ENCODE results near the gene IL1RAPL2. TPM values are rescaled to one million over a fixed set of nuclear protein-coding genes. Genes with fewer than 3 reads are reported as not detected.

The IL1RAPL2 gene
- total RNA-seq, 1 experiment from 2014 or later: not detected

DNA sequence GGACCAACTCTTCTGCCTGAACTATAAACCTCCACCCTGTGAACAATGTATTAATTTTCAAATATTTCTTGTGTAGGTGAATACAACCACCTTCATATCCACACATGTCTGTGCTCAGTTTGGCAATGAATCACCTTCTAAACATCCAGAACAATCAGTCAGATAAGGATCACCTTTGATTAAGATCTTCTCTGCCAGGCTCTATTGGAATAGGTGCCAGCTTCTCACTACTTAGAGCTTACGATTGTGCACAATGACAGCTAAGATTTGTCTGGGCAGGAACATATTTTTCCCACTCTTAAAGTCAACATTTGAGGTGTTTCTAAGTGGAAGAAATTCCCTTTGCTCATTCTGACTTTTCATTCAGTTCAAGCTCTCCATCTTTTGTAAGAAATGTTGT is 237.2 kb downstream of the IL1RAPL2 start:
- Histone ChIP-seq H3K9me3 (ENCODE audit: control insufficient read depth, insufficient read depth, low read depth, low read length) (no peaks in the 10 kb centered on the region), H3K4me1 (ENCODE audit: control insufficient read depth, insufficient read depth, low read length) (no peaks in the 10 kb centered on the region), H3K4me3 (ENCODE audit: low read depth in 2 of 2, low read length in 2 of 2) (no peak overlapping the region), H3K27me3 (ENCODE audit: control insufficient read depth, insufficient read depth, low read length) (no peaks in the 10 kb centered on the region), H3K36me3 (ENCODE audit: control insufficient read depth, insufficient read depth, low read length) (no peaks in the 10 kb centered on the region), H3K27ac (ENCODE audit: low read length) (no peak overlapping the region)
- ChIA-PET CTCF (no interaction called here), POLR2A (no interaction called here)
- no peak for DNase-seq (ENCODE audit: low read depth, low spot score)
- BruUV-seq (replicated peaks): no TSS peak
- TF ChIP-seq POLR2AphosphoS5 (IDR thresholded peaks at IDR 0.05; ENCODE audit: low read depth, low read length): no peak
- TF ChIP-seq, protein P1, sequence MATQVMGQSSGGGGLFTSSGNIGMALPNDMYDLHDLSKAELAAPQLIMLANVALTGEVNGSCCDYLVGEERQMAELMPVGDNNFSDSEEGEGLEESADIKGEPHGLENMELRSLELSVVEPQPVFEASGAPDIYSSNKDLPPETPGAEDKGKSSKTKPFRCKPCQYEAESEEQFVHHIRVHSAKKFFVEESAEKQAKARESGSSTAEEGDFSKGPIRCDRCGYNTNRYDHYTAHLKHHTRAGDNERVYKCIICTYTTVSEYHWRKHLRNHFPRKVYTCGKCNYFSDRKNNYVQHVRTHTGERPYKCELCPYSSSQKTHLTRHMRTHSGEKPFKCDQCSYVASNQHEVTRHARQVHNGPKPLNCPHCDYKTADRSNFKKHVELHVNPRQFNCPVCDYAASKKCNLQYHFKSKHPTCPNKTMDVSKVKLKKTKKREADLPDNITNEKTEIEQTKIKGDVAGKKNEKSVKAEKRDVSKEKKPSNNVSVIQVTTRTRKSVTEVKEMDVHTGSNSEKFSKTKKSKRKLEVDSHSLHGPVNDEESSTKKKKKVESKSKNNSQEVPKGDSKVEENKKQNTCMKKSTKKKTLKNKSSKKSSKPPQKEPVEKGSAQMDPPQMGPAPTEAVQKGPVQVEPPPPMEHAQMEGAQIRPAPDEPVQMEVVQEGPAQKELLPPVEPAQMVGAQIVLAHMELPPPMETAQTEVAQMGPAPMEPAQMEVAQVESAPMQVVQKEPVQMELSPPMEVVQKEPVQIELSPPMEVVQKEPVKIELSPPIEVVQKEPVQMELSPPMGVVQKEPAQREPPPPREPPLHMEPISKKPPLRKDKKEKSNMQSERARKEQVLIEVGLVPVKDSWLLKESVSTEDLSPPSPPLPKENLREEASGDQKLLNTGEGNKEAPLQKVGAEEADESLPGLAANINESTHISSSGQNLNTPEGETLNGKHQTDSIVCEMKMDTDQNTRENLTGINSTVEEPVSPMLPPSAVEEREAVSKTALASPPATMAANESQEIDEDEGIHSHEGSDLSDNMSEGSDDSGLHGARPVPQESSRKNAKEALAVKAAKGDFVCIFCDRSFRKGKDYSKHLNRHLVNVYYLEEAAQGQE (IDR thresholded peaks at IDR 0.05; ENCODE audit: insufficient read depth in 1 of 2, low read depth in 2 of 2, low read length in 1 of 2): no peak
- TF ChIP-seq, protein P2, sequence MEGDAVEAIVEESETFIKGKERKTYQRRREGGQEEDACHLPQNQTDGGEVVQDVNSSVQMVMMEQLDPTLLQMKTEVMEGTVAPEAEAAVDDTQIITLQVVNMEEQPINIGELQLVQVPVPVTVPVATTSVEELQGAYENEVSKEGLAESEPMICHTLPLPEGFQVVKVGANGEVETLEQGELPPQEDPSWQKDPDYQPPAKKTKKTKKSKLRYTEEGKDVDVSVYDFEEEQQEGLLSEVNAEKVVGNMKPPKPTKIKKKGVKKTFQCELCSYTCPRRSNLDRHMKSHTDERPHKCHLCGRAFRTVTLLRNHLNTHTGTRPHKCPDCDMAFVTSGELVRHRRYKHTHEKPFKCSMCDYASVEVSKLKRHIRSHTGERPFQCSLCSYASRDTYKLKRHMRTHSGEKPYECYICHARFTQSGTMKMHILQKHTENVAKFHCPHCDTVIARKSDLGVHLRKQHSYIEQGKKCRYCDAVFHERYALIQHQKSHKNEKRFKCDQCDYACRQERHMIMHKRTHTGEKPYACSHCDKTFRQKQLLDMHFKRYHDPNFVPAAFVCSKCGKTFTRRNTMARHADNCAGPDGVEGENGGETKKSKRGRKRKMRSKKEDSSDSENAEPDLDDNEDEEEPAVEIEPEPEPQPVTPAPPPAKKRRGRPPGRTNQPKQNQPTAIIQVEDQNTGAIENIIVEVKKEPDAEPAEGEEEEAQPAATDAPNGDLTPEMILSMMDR (IDR thresholded peaks at IDR 0.05): no peak
- no peak for TF ChIP-seq SIN3A (IDR thresholded peaks at IDR 0.05; ENCODE audit: borderline replicate concordance, insufficient read depth, low read depth, low read length)
- TF ChIP-seq TCF7L2 (IDR thresholded peaks at IDR 0.05; ENCODE audit: low read depth, low read length): no peak
- in situ Hi-C loops (cut with HindIII; ENCODE audit: low pct_unique_long_range_greater_than_20kb, low sequenced_read_pairs): no loop called here
- ATAC-seq: no peak
- intact Hi-C loops (cut with micrococcal nuclease; ENCODE audit: unreplicated experiment): no loop called here

DNA sequence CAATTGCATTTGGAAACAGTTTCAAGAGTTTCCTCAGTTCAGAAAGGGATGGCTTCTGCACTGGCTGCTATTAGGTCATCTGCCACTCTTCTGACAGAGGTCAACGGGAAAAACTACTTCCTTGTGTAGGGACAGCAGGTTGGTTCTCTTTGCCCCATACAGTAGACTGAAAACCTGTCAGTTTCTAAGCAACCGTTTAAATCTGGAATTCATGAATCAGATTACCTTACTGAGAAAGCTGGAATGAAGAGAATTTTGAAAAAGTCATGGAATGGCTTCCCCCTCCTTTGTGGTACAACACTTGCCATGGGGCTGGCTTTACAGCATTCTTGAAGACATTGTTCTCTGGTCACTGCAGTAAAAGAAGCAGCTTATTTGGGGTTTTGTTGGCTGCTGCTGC is 240.3 kb downstream of the IL1RAPL2 start:
- DNase-seq (ENCODE audit: low read depth, low spot score) (no peak), ATAC-seq (no peak)
- in situ Hi-C loops (cut with HindIII; ENCODE audit: low pct_unique_long_range_greater_than_20kb, low sequenced_read_pairs) (no loop called here), intact Hi-C loops (cut with micrococcal nuclease; ENCODE audit: unreplicated experiment) (no loop called here)
- no peaks in the 10 kb centered on the region for H3K9me3 ChIP-seq (ENCODE audit: control insufficient read depth, insufficient read depth, low read depth, low read length)
- BruUV-seq (replicated peaks): no TSS peak
- ChIA-PET POLR2A (no interaction called here), CTCF (no interaction called here)
- no peak overlapping the region for H3K27ac ChIP-seq (ENCODE audit: low read length)
- H3K4me1 ChIP-seq (ENCODE audit: control insufficient read depth, insufficient read depth, low read length): no peaks in the 10 kb centered on the region
- no peaks in the 10 kb centered on the region for H3K36me3 ChIP-seq (ENCODE audit: control insufficient read depth, insufficient read depth, low read length)
- TF ChIP-seq, protein P1 (IDR thresholded peaks at IDR 0.05; ENCODE audit: insufficient read depth in 1 of 2, low read depth in 2 of 2, low read length in 1 of 2): no peak
- TF ChIP-seq, protein P2 (IDR thresholded peaks at IDR 0.05): no peak
- no peak for TF ChIP-seq POLR2AphosphoS5 (IDR thresholded peaks at IDR 0.05; ENCODE audit: low read depth, low read length)
- TF ChIP-seq TCF7L2 (IDR thresholded peaks at IDR 0.05; ENCODE audit: low read depth, low read length): no peak
- no peak for TF ChIP-seq SIN3A (IDR thresholded peaks at IDR 0.05; ENCODE audit: borderline replicate concordance, insufficient read depth, low read depth, low read length)
- H3K27me3 ChIP-seq (ENCODE audit: control insufficient read depth, insufficient read depth, low read length): no peaks in the 10 kb centered on the region
- no peak overlapping the region for H3K4me3 ChIP-seq (ENCODE audit: low read depth in 2 of 2, low read length in 2 of 2)
